WTC11 (cell line): ENCODE results near the gene FZD7. TPM values are rescaled to one million over a fixed set of nuclear protein-coding genes. Genes with fewer than 3 reads are reported as not detected.
A peak's percentile ranks its signal among the peaks of the same experiment; 100 is the strongest.

Source experiments
- ATAC-seq: fragments of 200-7000 bp; cut with Tn5 transposase; 2 replicates; pipeline ENCODE4 v1.10.0; 2021; ENCODE audit warnings: mild to moderate bottlenecking, moderate library complexity
- CTCF ChIA-PET: fragments of 300-600 bp; sonication (Branson Sonifier 250); formaldehyde crosslinking; loops from one replicate; lab custom pipeline; 2021; ENCODE audit warnings: antibody characterized with exemption; lab: Charles Lee
- POLR2A ChIA-PET: fragments of 350-600 bp; sonication (Branson Sonifier 250); formaldehyde crosslinking; loops from one replicate; lab custom pipeline; 2021; ENCODE audit warnings: antibody characterized with exemption; lab: Charles Lee
- DNase-seq: peaks from one replicate; pipeline ENCODE4 v3.0.0; 2021; ENCODE audit warnings: low spot score
- H3K27ac Mint-ChIP-seq: 2 replicates; pipeline ENCODE4 v1.8.0; 2021; ENCODE audit warnings: mixed read lengths
- H3K27me3 Mint-ChIP-seq: 2 replicates; pipeline ENCODE4 v1.8.0; 2021; ENCODE audit warnings: low read depth, mild to moderate bottlenecking, moderate library complexity, mixed read lengths
- H3K36me3 Mint-ChIP-seq: 2 replicates; pipeline ENCODE4 v1.8.0; 2021; ENCODE audit warnings: mixed read lengths
- H3K4me1 Mint-ChIP-seq: 2 replicates; pipeline ENCODE4 v1.8.0; 2022; ENCODE audit warnings: mixed read lengths
- H3K4me3 Mint-ChIP-seq: 2 replicates; pipeline ENCODE4 v1.8.0; 2021; ENCODE audit warnings: mild to moderate bottlenecking, moderate library complexity, mixed read lengths
- H3K9me3 Mint-ChIP-seq: 2 replicates; pipeline ENCODE4 v1.8.0; 2021; ENCODE audit warnings: mixed read lengths
- AFF4 ChIP-seq: sonication (generic); formaldehyde crosslinking; IDR thresholded peaks from 2 replicates; pipeline ENCODE4 v1.8.1; 2023; ENCODE audit warnings: mild to moderate bottlenecking, missing genetic modification reagents, borderline replicate concordance
- AR ChIP-seq: fragments of 250-450 bp; sonication (Bioruptor Pico); IDR thresholded peaks from 2 replicates; pipeline ENCODE4 v1.9.0; 2021; ENCODE audit warnings: mild to moderate bottlenecking
- ARID4B ChIP-seq: sonication (generic); formaldehyde crosslinking; IDR thresholded peaks from 2 replicates; pipeline ENCODE4 v1.8.0; 2023; ENCODE audit warnings: missing genetic modification reagents, mild to moderate bottlenecking, borderline replicate concordance
- EMX1 ChIP-seq: fragments of 250-450 bp; sonication (Bioruptor Pico); IDR thresholded peaks from 2 replicates; pipeline ENCODE4 v1.8.0; 2021; ENCODE audit warnings: mild to moderate bottlenecking
- ESRRA ChIP-seq: sonication (generic); formaldehyde crosslinking; IDR thresholded peaks from 2 replicates; pipeline ENCODE4 v1.8.1; 2022; ENCODE audit warnings: mild to moderate bottlenecking, missing genetic modification reagents, borderline replicate concordance
- FOXK1 ChIP-seq: sonication (generic); formaldehyde crosslinking; IDR thresholded peaks from 2 replicates; pipeline ENCODE4 v1.8.0; 2022; ENCODE audit warnings: mild to moderate bottlenecking, moderate library complexity, missing genetic modification reagents
- KAT7 ChIP-seq: sonication (generic); formaldehyde crosslinking; IDR thresholded peaks from 2 replicates; pipeline ENCODE4 v1.8.1; 2023; ENCODE audit warnings: missing genetic modification reagents, mild to moderate bottlenecking, borderline replicate concordance
- NFE2L1 ChIP-seq: sonication (generic); formaldehyde crosslinking; IDR thresholded peaks from 2 replicates; pipeline ENCODE4 v1.8.1; 2023; ENCODE audit warnings: missing genetic modification reagents
- PRRX2 ChIP-seq: fragments of 250-450 bp; sonication (Bioruptor Pico); IDR thresholded peaks from 2 replicates; pipeline ENCODE4 v1.8.0; 2021; ENCODE audit warnings: mild to moderate bottlenecking
- USF1 ChIP-seq: sonication (generic); formaldehyde crosslinking; IDR thresholded peaks from 2 replicates; pipeline ENCODE4 v1.8.0; 2022; ENCODE audit warnings: mild to moderate bottlenecking, missing genetic modification reagents
- ZNF219 ChIP-seq: sonication (generic); formaldehyde crosslinking; IDR thresholded peaks from 2 replicates; pipeline ENCODE4 v1.8.0; 2023; ENCODE audit warnings: missing genetic modification reagents, mild to moderate bottlenecking, borderline replicate concordance
- ZNF532 ChIP-seq: fragments of 250-450 bp; sonication (Bioruptor Pico); IDR thresholded peaks from 2 replicates; pipeline ENCODE4 v1.9.0; 2021; ENCODE audit warnings: mild to moderate bottlenecking, borderline replicate concordance
- total RNA-seq: library from RNA; stranded (reverse); gene quantifications from 3 replicates; pipeline ENCODE4 v1.2.3, GENCODE V29; 2021

FZD7 gene
- total RNA-seq, 1 experiment from 2014 or later, result 153 TPM

- no peak for TF ChIP-seq AFF4
- TF ChIP-seq, all 79 proteins: peak for 0
These were observed 3.0 kb downstream of the FZD7 start (continued) for GRCh38 chr2:202036601-202037037.

GRCh38 chr2:202037086-202037485, 3.4 kb downstream of the FZD7 start:
- no peaks in the 10 kb centered on the region for H3K9me3 Mint-ChIP-seq
- peaks cover 37% of the 10 kb centered on the region for H3K4me1 Mint-ChIP-seq
- H3K27me3 Mint-ChIP-seq, result peaks cover 17% of the 10 kb centered on the region
- H3K36me3 Mint-ChIP-seq, result no peaks in the 10 kb centered on the region; the same call in none of the 2 replicates
- no peak overlapping the region for H3K4me3 Mint-ChIP-seq
- ATAC-seq, result no peak
- DNase-seq, result no peak
- TF ChIP-seq ARID4B (CRISPR knock-in tag), result peak; percentile 48; the same call in 1 of the 2 replicates
- no peak for TF ChIP-seq ESRRA (CRISPR knock-in tag)
- no peak overlapping the region for H3K27ac Mint-ChIP-seq
- CTCF ChIA-PET, result no interaction called here
- POLR2A ChIA-PET, result no interaction called here

GRCh38 chr2:202038471-202039277, 5.0 kb downstream of the FZD7 start:
- CTCF ChIA-PET, result interaction anchor here (1.0 to 2.0 kb wide), 6 partner anchors 20 to 178 kb away, joined by 3 to 9 read pairs (median 4); no protein-coding TSS in a partner anchor
- no peak for TF ChIP-seq KAT7
- no peak for TF ChIP-seq ZNF219
- TF ChIP-seq NFE2L1 (CRISPR knock-in tag), result peak; percentile 97
- TF ChIP-seq EMX1 (CRISPR knock-in tag), result peak; percentile 39; the same call in 1 of the 2 replicates
- peak; percentile 46; the same call in 1 of the 2 replicates for TF ChIP-seq FOXK1 (CRISPR knock-in tag)
- TF ChIP-seq PRRX2 (CRISPR knock-in tag), result peak; percentile 17; the same call in 1 of the 2 replicates
- TF ChIP-seq USF1, result no peak
- no peak for TF ChIP-seq AR
- TF ChIP-seq ZNF532 (CRISPR knock-in tag), result 0 out of 2 replicates have a peak, but pooled peaks have one; percentile 10
- Mint-ChIP-seq H3K4me3 (peak overlapping the region; percentile 70), H3K4me1 (peaks cover 35% of the 10 kb centered on the region), H3K27me3 (peaks cover 17% of the 10 kb centered on the region), H3K36me3 (no peaks in the 10 kb centered on the region; the same call in none of the 2 replicates), H3K27ac (peak overlapping the region; percentile 94), H3K9me3 (no peaks in the 10 kb centered on the region)
- POLR2A ChIA-PET, result interaction anchor here (0.5 to 1.5 kb wide), 6 partner anchors 11 to 258 kb away, joined by 3 to 6 read pairs (median 4); partner anchors contain the start of gene ALS2
- DNase-seq (peak; percentile 40), ATAC-seq (peak; percentile 41)
